Naive thymus-derived CD4-positive, alpha-beta T cell (primary cell): ENCODE data around the gene ZNF688. TPM values are rescaled to one million over a fixed set of nuclear protein-coding genes. Genes with fewer than 3 reads are reported as not detected.

Source experiments
- ATAC-seq: fragments of 150-1000 bp; cut with Tn5 transposase; 2 replicates; pipeline ENCODE4 v1.10.0; 2021; ENCODE audit warnings: mild to moderate bottlenecking, moderate library complexity
- CTCF ChIA-PET: fragments of 350-600 bp; sonication (Branson Sonifier 250); formaldehyde crosslinking; loops from one replicate; lab custom pipeline; 2021; ENCODE audit warnings: antibody characterized with exemption; lab: Charles Lee
- POLR2A ChIA-PET: fragments of 350-600 bp; sonication (Branson Sonifier 250); formaldehyde crosslinking; loops from one replicate; lab custom pipeline; 2021; ENCODE audit warnings: antibody characterized with exemption, inconsistent platforms; lab: Charles Lee
- DNase-seq, 9 donors: peaks; one replicate each; pipeline versions ENCODE4 v3.0.0 to v3.0.0-alpha.2; 2020 to 2022; ENCODE audit warnings: mixed read lengths in 1 of 9
- H3K27ac ChIP-seq: one replicate; pipeline ENCODE4 v1.7.0; 2013; ENCODE audit warnings: mild to moderate bottlenecking, low read depth, low read length, moderate library complexity
- H3K27me3 ChIP-seq, 2 donors: one replicate each; pipeline ENCODE4 v1.7.0; 2013; ENCODE audit warnings: low read length in 2 of 2, mild to moderate bottlenecking in 2 of 2, moderate library complexity in 2 of 2; ENCODE audit not compliant: control insufficient read depth in 2 of 2, insufficient read depth in 2 of 2
- H3K36me3 ChIP-seq, 3 experiments: 1 replicate in 2 of 3; 2 replicates in 1 of 3; pipeline ENCODE4 v1.7.0; 2013; ENCODE audit warnings: low read length in 3 of 3, mild to moderate bottlenecking in 3 of 3, moderate library complexity in 1 of 3; ENCODE audit not compliant: insufficient read depth in 3 of 3, control insufficient read depth in 2 of 3
- H3K4me1 ChIP-seq, 2 donors: one replicate each; pipeline ENCODE4 v1.7.0; 2013; ENCODE audit warnings: low read length in 2 of 2, mild to moderate bottlenecking in 2 of 2, moderate library complexity in 1 of 2; ENCODE audit not compliant: control insufficient read depth in 2 of 2, insufficient read depth in 2 of 2
- H3K4me3 ChIP-seq: 2 replicates; pipeline ENCODE4 v1.7.0; 2013; ENCODE audit warnings: mild to moderate bottlenecking, low read length
- H3K9me3 ChIP-seq, 3 experiments: 1 replicate in 2 of 3; 2 replicates in 1 of 3; pipeline ENCODE4 v1.7.0; 2013; ENCODE audit warnings: low read length in 3 of 3; ENCODE audit not compliant: control insufficient read depth in 2 of 3
- H3K27ac Mint-ChIP-seq, 9 donors: one replicate each; pipeline ENCODE4 v1.8.0; 2020 to 2022; ENCODE audit warnings: mixed read lengths in 9 of 9, mild to moderate bottlenecking in 8 of 9, moderate library complexity in 5 of 9, inconsistent platforms in 2 of 9
- H3K27me3 Mint-ChIP-seq, 5 donors: one replicate each; pipeline ENCODE4 v1.8.0; 2021 to 2022; ENCODE audit warnings: mixed read lengths in 5 of 5, mild to moderate bottlenecking in 1 of 5
- H3K36me3 Mint-ChIP-seq, 5 donors: one replicate each; pipeline ENCODE4 v1.8.0; 2020 to 2022; ENCODE audit warnings: mixed read lengths in 5 of 5, mild to moderate bottlenecking in 3 of 5, inconsistent platforms in 1 of 5
- H3K4me1 Mint-ChIP-seq, 7 donors: one replicate each; pipeline ENCODE4 v1.8.0; 2020 to 2022; ENCODE audit warnings: mixed read lengths in 7 of 7, mild to moderate bottlenecking in 3 of 7, inconsistent platforms in 1 of 7
- H3K4me3 Mint-ChIP-seq, 10 donors: one replicate each; pipeline ENCODE4 v1.8.0; 2020 to 2022; ENCODE audit warnings: mild to moderate bottlenecking in 10 of 10, mixed read lengths in 10 of 10, moderate library complexity in 6 of 10, inconsistent platforms in 2 of 10
- H3K9me3 Mint-ChIP-seq, 11 donors: one replicate each; pipeline ENCODE4 v1.8.0; 2020 to 2022; ENCODE audit warnings: mixed read lengths in 11 of 11, mild to moderate bottlenecking in 4 of 11, inconsistent platforms in 1 of 11, moderate library complexity in 1 of 11
- intact Hi-C, 2 donors: fragments of 100-400 bp; cut with micrococcal nuclease; formaldehyde crosslinking; loops; one replicate each; pipeline ENCODE4 v1.15.1; 2023
- polyA plus RNA-seq, 2 donors: library from polyadenylated mRNA; unstranded; fragments of 300-500 nt; fragmentation: Illumina TruSeq; gene quantifications; one replicate each; pipeline ENCODE4 v1.2.3, GENCODE V29; 2021
- total RNA-seq, 6 experiments: library from RNA in 5 of 6; stranded (reverse) in 5 of 6; gene quantifications; 1 replicate in 5 of 6; 2 replicates in 1 of 6; pipeline ENCODE4 v1.2.3 and lab custom pipeline; 2021 to 2026

ZNF688 gene
- total and polyA plus RNA-seq, 7 experiments from 2014 or later, result 8.8 to 33.2 (median 21.5) TPM

DNA sequence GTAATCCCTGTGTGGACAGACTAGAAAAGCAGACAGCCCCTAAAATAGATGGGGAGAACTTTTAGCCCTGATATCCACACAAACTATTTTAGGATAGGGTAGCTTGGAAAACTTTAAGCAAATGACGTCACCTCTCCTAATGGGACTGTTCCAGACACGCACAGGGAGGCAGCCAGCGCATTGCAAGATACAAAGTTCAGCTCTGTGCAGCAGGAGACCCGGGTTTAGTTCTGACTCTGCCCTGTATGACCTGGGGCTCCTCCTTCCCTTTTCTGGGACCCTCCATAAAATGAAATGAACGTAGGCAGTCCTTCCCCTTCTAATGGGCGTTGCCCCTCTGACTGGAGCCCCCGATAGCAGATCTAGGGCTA is 32.4 kb upstream of the ZNF688 start:
- ATAC-seq, result no peak
- peaks cover 4 to 28% (median 11%) of the 10 kb centered on the region in 5 donors for H3K36me3 Mint-ChIP-seq
- peaks cover 2 to 15% (median 12%) of the 10 kb centered on the region in 7 donors for H3K4me1 Mint-ChIP-seq
- no peaks in the 10 kb centered on the region for H3K9me3 Mint-ChIP-seq
- CTCF ChIA-PET, result interaction anchor here (1.2 kb wide), 1 partner anchor 145 kb away, joined by 3 read pairs; no protein-coding TSS in a partner anchor
- POLR2A ChIA-PET, result interaction anchor here (0.8 to 1.4 kb wide), 2 partner anchors 9 to 43 kb away, joined by 3 to 4 read pairs; no protein-coding TSS in a partner anchor
- Histone ChIP-seq H3K4me1 (peaks cover 4% of the 10 kb centered on the region in 2 donors), H3K36me3 (peaks cover 0 to 54% (median 7%) of the 10 kb centered on the region in 3 experiments), H3K27me3 (no peaks in the 10 kb centered on the region), H3K9me3 (no peaks in the 10 kb centered on the region), H3K4me3 (no peak overlapping the region), H3K27ac (no peak overlapping the region)
- no peak overlapping the region for H3K4me3 Mint-ChIP-seq
- no peak overlapping the region for H3K27ac Mint-ChIP-seq
- H3K27me3 Mint-ChIP-seq, result no peaks in the 10 kb centered on the region
- no peak for DNase-seq
- intact Hi-C loops, result no loop called here

DNA sequence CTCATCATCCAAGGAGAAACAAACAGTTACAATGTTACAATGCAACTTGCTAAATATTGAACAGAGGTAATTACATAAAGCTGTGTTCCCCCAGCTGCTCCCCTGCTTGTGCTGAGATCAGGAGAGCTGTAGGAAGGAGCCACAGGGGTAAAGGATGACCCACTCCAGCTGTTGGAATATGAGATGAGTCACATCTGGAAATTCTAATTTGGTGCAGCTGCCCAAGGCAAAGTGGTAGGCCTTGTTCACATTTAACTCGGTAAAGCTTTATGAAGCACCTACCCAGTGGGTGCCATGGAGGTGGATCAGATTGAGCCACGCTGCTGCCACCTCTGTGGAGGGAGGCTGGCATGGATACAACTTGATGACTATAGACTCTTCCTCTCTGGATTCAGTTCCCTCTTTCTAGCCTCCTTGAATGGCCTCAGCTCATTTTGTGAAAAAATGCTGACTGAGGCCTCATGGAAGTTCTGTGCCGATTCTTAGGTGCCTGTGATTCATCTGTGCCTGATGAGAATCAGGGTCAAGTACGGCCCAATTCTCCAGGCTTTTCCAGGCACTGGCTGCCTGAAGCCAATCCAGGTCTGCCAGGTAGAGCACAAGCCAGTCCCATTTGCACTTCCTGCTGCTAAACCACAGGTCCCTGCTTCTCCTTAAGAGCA is 31.2 kb upstream of the ZNF688 start:
- no peak overlapping the region for H3K27ac ChIP-seq
- no peaks in the 10 kb centered on the region for H3K27me3 ChIP-seq
- H3K36me3 ChIP-seq, result peaks cover 0 to 48% (median 7%) of the 10 kb centered on the region in 3 experiments
- peak; percentile 49 for ATAC-seq
- H3K9me3 ChIP-seq, result no peaks in the 10 kb centered on the region
- Mint-ChIP-seq H3K9me3 (no peaks in the 10 kb centered on the region), H3K36me3 (peaks cover 4 to 28% (median 11%) of the 10 kb centered on the region in 5 donors), H3K27ac (no peak overlapping the region), H3K4me1 (peaks cover 0 to 15% (median 11%) of the 10 kb centered on the region in 7 donors), H3K27me3 (no peaks in the 10 kb centered on the region), H3K4me3 (no peak overlapping the region)
- POLR2A ChIA-PET, result interaction anchor here (0.5 to 1.4 kb wide), 5 partner anchors 10 to 87 kb away, joined by 3 to 4 read pairs (median 3); partner anchors contain the start of gene ZNF688
- no peak overlapping the region for H3K4me3 ChIP-seq
- H3K4me1 ChIP-seq, result no peaks in the 10 kb centered on the region
- DNase-seq, result no peak
- intact Hi-C loops, result no loop called here
- CTCF ChIA-PET, result interaction anchor here (0.6 to 1.3 kb wide), 2 partner anchors 9 to 32 kb away, joined by 3 to 4 read pairs; no protein-coding TSS in a partner anchor

DNA sequence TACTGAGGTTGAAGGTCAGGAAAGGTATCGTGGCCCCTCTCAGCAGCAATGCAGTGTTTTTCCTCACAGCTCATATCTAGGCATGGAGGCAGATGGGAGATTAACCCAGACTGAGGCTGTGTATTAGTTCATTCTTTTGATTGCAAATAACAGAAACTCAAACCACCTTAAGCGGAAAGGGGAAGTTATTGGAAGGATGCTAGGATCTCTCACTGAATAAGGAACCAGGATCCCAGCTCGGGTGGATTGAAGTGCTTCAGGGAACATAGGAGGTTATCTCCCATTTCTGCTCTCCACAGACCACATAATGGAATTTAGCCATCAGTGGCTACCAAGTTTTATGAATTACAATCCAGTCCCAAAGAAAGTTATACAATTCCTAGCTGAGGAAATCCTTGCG is 30.5 kb upstream of the ZNF688 start:
- H3K36me3 Mint-ChIP-seq, result peaks cover 4 to 28% (median 11%) of the 10 kb centered on the region in 5 donors

DNA sequence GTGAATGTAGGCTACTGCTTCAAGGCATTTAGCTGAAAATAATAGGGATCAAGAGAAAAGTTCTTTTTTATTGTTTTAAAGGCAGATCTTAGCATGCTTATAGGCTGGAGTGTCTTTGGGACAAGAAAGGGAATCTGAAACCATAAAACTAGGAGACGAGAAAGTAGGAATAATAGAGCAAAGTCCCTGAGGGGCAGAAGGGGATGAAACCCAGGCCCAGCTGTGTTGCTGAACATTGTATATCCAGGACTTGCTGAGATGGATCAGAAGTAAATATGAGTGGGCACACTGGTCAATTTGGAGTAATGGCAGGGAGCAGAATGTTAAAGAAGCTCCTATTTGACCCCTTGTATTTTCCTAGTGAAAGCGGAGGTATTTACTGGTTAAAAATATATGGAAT is 29.4 kb upstream of the ZNF688 start:
- H3K4me1 Mint-ChIP-seq, result peaks cover 0 to 11% (median 4%) of the 10 kb centered on the region in 7 donors
- no peaks in the 10 kb centered on the region for H3K27me3 Mint-ChIP-seq
- Histone ChIP-seq H3K27ac (no peak overlapping the region), H3K4me1 (no peaks in the 10 kb centered on the region), H3K36me3 (peaks cover 0 to 36% (median 7%) of the 10 kb centered on the region in 3 experiments), H3K27me3 (no peaks in the 10 kb centered on the region), H3K9me3 (no peaks in the 10 kb centered on the region), H3K4me3 (no peak overlapping the region)
- ATAC-seq, result no peak
- POLR2A ChIA-PET, result interaction anchor here (0.8 to 2.0 kb wide), 3 partner anchors 10 to 29 kb away, joined by 3 to 7 read pairs (median 3); partner anchors contain the start of gene ZNF688
- DNase-seq, result no peak
- no peak overlapping the region for H3K27ac Mint-ChIP-seq
- intact Hi-C loops, result no loop called here
- no peaks in the 10 kb centered on the region for H3K9me3 Mint-ChIP-seq
- peaks cover 0 to 24% (median 6%) of the 10 kb centered on the region in 5 donors for H3K36me3 Mint-ChIP-seq
- H3K4me3 Mint-ChIP-seq, result no peak overlapping the region
- CTCF ChIA-PET, result interaction anchor here (1.0 kb wide), 1 partner anchor 171 kb away, joined by 3 read pairs; the partner anchor contains the start of gene DCTPP1

More for the DNA sequence above, 30.5 kb upstream of the ZNF688 start:
- no peak overlapping the region for H3K4me3 ChIP-seq
- no peaks in the 10 kb centered on the region for H3K4me1 ChIP-seq
- POLR2A ChIA-PET, result interaction anchor here (0.7 to 2.0 kb wide), 3 partner anchors 23 to 77 kb away, joined by 3 to 7 read pairs (median 5); partner anchors contain the start of gene ZNF688
- intact Hi-C loops, result no loop called here
- no peaks in the 10 kb centered on the region for H3K9me3 ChIP-seq
- Mint-ChIP-seq H3K27me3 (no peaks in the 10 kb centered on the region), H3K4me3 (no peak overlapping the region), H3K9me3 (no peaks in the 10 kb centered on the region), H3K4me1 (peaks cover 0 to 11% (median 8%) of the 10 kb centered on the region in 7 donors), H3K27ac (peak overlapping the region in 2 of 9 donors; percentile 10 to 55)
- H3K27ac ChIP-seq, result no peak overlapping the region
- H3K27me3 ChIP-seq, result no peaks in the 10 kb centered on the region
- ATAC-seq (no peak), DNase-seq (no peak)
- peaks cover 0 to 42% (median 7%) of the 10 kb centered on the region in 3 experiments for H3K36me3 ChIP-seq
- CTCF ChIA-PET, result interaction anchor here (1.3 kb wide), 1 partner anchor 10 kb away, joined by 4 read pairs; no protein-coding TSS in a partner anchor

DNA sequence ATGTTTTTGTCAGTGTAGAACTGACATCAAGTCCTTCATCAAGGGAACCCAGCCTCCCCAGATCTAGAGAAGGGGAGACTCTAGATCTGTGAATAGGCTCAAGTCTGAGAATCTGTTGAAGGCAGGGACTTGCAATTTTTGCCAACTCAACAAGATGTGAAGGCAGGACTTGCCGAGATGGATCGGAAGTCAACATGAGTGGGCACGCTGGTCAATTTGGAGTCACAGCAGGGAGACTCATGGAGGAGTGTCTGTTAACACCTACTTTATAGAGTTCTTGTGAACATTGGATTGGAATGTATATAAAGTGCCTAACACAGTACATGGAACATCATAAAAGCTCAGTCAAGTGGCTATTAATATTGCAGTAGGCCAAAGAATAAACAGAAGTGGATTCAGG is 28.7 kb upstream of the ZNF688 start:
- intact Hi-C loops, result no loop called here
- no peaks in the 10 kb centered on the region for H3K27me3 Mint-ChIP-seq
- POLR2A ChIA-PET, result interaction anchor here (0.8 to 2.0 kb wide), 5 partner anchors 9 to 60 kb away, joined by 3 to 7 read pairs (median 3); partner anchors contain the start of gene ZNF688

DNA sequence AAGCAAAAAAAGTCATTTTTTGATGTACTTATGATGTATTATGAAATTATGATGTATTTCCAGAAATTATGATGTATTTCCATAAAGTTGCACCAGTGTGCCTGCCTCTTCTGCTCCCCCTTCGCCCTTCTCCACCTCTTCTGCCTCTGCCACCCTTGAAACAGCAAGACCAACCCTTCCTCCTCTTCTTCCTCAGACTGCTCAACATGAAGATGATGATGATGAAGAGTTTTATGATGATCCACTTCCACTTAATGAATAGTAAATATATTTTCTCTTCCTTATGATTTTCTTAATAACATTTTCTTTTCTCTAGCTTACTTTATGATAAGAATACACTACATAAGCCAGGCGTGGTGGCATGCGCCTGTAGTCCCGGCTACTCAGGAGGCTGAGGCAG is 21.4 kb upstream of the ZNF688 start:
- Histone ChIP-seq H3K9me3 (no peaks in the 10 kb centered on the region), H3K36me3 (no peaks in the 10 kb centered on the region), H3K27me3 (no peaks in the 10 kb centered on the region), H3K4me1 (no peaks in the 10 kb centered on the region), H3K4me3 (no peak overlapping the region), H3K27ac (no peak overlapping the region)
- peaks cover 0 to 2% (median 2%) of the 10 kb centered on the region in 7 donors for H3K4me1 Mint-ChIP-seq
- ChIA-PET POLR2A (interaction anchor here (0.6 to 0.7 kb wide), 2 partner anchors 27 to 49 kb away, joined by 3 to 7 read pairs; no protein-coding TSS in a partner anchor), CTCF (interaction anchor here (0.6 to 1.0 kb wide), 3 partner anchors 19 to 948 kb away, joined by 3 to 6 read pairs (median 4); no protein-coding TSS in a partner anchor)
- DNase-seq, result no peak
- no peak overlapping the region for H3K27ac Mint-ChIP-seq
- intact Hi-C loops, result no loop called here
- H3K4me3 Mint-ChIP-seq, result no peak overlapping the region
- no peak for ATAC-seq
- H3K9me3 Mint-ChIP-seq, result peaks cover 0 to 1% (median 0%) of the 10 kb centered on the region in 11 donors
- H3K27me3 Mint-ChIP-seq, result no peaks in the 10 kb centered on the region
- peaks cover 0 to 5% (median 0%) of the 10 kb centered on the region in 5 donors for H3K36me3 Mint-ChIP-seq

More for the DNA sequence above, 28.7 kb upstream of the ZNF688 start:
- Histone ChIP-seq H3K4me1 (no peaks in the 10 kb centered on the region), H3K27ac (no peak overlapping the region), H3K4me3 (no peak overlapping the region), H3K36me3 (peaks cover 0 to 29% (median 7%) of the 10 kb centered on the region in 3 experiments), H3K27me3 (no peaks in the 10 kb centered on the region), H3K9me3 (no peaks in the 10 kb centered on the region)
- ATAC-seq, result no peak
- DNase-seq, result no peak
- Mint-ChIP-seq H3K36me3 (peaks cover 0 to 21% (median 6%) of the 10 kb centered on the region in 5 donors), H3K4me3 (no peak overlapping the region), H3K27ac (no peak overlapping the region), H3K4me1 (peaks cover 0 to 11% (median 4%) of the 10 kb centered on the region in 7 donors), H3K9me3 (no peaks in the 10 kb centered on the region)
- CTCF ChIA-PET, result interaction anchor here (0.6 to 1.2 kb wide), 3 partner anchors 9 to 170 kb away, joined by 3 to 4 read pairs (median 3); partner anchors contain the start of gene DCTPP1
